HG03025 (cell line): ENCODE results near the gene DLG4.
"Not testable (repeated sequence)": the region's sequence is repeated elsewhere in the genome, so short reads cannot be mapped to it uniquely, and the experiment has no call there.

Source experiments
- ATAC-seq: cut with Tn5 transposase; IDR thresholded peaks from one replicate; pipeline ENCODE4 v1.9.1; 2021; ENCODE audit warnings: mild to moderate bottlenecking, moderate library complexity; ENCODE audit not compliant: unreplicated experiment, low FRiP score

Gene DLG4

DNA sequence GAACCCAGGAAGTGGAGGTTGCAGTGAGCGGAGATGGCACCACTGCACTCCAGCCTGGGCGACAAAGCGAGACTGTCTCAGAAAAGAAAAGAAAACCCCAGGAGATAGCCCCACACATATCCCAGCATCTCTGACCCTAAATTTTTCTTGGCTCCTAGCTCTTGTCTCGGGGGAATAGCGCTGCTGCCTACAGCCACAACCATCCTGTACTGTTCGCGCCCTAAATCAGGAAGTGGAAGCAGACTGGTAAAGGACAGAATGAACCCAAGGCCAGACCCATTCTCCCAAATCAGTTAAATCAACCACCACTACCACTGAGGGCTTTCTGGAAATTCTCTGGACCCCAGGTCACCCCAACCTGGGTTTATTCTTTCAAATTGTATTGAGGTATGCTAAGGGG, 30.2 kb upstream of the DLG4 start:
- ATAC-seq = no peak

DNA sequence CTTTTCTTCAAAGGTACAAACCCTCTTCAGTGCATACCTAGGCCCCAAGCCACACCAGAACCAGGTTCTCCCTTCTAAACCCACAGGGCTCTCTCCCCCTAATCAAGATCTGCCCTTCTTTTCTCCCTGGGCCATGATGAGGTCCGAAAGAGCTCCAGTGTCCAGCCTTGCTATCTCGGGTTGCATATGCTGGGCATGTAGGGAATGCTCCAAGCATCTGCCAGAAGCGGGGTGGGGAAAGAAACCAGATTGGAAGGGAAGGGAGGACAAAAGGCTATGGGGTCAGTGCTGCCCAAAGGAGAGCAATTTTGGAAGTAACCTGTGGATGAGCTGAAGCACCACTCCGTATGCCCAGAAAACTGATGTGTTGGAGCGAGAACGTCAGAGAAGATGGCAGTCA, 29.6 kb upstream of the DLG4 start:
- ATAC-seq = no peak

DNA sequence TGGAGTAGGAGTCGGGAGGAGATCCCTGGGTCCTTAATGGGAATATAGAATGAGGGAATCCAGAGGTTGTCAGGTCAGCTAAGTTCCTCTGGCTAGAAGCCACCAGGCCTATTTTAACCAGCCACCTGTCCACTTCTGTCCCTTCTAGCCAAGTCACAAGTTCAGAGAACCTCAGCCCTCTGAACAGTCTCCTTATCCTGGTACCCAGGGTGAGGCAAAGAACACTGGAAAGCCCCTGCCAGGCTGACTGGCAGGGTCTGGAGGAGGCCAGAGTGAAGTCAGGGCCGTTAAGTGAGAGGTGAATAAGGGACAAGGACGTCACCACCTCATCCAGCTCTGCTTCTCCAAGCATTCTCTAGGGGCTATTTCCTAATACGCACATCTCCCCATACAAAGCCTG, 29.2 kb upstream of the DLG4 start:
- no peak for ATAC-seq

DNA sequence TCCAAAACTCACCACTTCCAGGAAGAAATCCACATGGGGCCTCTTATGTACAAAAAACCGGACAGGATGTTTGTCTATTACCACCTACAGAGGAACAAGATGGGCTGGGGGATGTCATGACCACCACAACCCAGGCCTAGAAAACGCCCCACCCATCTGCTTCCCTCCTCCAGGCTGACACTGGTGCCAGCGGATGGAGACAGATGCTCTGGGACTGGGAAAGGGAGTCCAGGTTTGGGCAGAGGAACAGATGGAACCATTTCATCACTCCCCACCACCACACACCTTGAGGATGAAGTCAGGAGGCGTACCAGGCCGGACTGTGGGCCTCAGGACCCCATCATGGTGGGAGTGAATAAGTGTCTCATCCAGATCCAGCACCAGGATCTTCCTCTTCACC, 27.1 kb upstream of the DLG4 start:
- no peak for ATAC-seq

DNA sequence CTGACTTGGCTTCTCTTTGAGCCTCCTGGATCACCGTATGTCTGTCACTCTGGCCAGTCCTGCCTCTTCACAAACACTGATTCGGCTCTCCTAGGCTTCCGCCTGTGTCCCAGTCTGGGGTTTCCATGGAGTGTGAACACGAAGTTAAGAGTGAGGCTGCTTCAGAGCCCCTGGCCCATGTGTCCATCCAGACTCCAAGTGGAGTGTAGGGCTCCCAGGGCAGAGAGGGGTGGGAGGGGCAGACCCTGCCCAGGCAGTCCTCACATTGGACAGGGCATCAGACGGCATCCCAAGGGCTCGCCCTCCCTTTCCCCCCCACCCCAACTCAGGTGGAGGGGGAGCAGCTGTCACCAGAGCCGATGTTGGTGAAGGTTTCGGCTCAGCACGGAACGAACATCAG, 24.2 kb upstream of the DLG4 start:
- ATAC-seq = not testable (repeated sequence)

DNA sequence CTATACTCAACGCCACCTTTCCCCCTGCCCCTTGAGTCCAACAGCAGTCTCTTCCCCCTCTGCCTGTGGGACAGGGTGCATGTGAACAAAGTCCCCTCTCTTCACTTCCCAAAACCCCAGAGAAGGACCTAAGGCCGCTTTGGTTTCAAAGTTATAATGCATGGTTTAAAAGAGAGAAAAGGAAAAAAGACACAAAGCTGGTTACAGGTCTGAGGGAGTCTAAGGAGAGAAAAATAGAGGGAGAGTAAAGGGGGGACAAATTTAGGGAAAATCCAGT, 23.8 kb upstream of the DLG4 start:
- ATAC-seq = no peak

DNA sequence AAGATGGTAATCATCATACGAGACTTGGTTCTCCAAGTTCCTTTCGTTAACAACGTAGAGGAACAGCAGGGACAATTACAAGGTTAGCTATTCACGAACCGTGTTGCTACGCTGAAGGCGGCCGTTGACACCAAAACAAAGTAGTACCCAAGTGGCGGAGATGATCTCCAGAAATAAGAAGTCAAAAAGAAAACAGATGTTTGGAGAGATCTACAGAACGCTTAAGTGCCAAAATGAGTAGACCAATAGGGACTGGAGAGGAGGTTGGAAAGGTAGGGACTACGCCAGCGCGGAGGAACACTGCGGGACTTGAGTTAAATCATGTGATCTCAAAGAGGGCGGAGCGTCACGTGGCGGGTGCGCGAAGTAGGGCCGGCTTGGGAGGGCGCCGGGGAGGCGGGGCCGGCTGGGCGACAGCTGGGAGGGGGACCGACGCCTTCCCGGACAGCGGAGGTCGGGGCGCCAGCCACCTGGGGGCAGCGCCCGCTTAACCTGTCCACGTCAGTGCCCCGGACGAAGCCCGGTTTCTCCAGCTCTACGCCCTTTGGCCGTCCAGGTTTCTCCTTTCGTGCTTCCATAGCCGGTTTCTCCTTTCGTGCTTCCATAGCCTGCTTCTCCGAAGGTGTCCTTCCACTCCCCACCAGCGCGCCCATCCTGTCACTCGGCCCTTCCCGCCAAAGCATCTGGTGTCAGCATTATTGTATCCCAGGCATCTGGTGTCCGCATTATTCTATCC, 23.2 kb upstream of the DLG4 start:
- ATAC-seq = peak; percentile 40

DNA sequence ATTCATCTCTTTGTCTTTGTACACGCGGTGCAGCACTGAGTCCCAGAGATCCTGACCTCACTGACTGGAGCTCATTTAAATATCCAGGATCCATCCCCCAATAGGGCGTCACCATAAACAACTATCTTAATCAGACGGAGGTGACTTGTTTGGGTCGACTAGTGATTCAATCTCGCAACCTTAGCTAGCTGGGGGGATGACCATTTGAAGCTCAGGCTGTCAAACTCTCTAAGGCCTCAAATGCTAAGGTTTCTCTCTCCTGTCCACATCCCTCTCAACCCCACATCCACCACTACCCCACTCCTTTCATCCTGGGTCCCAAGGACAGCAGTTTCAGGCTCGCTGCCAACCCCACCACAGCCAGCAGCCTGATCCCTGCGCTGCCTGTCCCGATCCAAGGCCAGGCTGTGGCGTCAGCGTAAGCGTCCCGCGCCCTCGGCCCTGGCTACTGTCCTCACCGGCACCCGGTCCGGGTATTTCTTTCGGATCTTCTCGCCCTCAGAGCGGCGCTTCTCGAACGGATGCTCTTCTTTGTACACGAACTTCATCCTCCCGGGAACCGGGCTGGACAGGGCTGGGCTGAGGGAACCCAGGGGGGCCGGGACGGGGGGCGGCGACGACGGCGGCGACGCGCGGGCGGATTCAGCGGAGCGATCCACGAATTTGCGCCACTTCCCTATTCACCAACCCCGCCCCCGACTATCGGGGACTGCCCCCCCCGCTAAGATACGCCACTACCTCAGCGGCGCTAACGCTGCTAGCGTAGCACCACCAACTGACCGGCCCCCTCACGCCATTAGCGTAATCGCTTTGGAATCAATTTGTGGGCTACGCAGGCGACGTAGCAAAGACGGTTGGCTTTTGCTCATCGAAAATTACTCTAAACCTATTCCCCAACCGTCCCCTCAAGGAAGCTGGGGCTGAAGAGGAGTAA, 22.4 kb upstream of the DLG4 start, which contains the start of gene GABARAP:
Gene GABARAP, minus strand, starts transcription at position 667 of the 934 bp plus-strand sequence. Its CDS starts 119 bp downstream, at position 548.
- peak; percentile 27 for ATAC-seq

DNA sequence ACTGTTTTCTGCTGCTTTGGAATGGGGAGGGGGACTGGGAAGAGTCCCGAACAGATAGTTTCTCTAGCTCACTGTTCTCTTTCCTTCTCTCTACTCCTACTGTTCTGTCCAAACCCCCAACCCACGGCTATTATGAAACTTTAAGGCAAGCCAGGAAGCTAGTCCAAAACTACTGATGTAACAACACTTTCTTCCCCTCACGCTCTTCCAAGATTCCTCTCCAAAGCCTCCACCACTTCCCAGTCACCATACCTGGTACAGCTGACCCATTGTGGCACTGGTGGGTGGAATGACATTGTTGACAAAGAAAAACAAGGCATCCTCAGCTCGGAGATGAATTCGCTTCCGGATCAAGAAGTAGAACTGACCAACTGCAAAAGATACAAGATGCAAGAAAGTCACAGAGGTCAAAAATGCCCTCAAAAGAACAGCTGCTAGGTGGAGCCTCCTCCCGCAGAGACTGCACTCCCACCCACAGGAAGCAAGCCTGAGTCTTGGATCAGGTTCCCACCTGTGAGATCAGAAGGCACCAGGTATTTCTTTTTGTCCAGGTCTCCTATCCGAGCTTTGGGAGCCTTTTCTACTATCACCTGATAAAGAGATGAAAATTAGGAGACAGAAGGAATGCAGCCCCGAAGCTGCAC, 21.6 kb upstream of the DLG4 start:
- ATAC-seq = no peak

DNA sequence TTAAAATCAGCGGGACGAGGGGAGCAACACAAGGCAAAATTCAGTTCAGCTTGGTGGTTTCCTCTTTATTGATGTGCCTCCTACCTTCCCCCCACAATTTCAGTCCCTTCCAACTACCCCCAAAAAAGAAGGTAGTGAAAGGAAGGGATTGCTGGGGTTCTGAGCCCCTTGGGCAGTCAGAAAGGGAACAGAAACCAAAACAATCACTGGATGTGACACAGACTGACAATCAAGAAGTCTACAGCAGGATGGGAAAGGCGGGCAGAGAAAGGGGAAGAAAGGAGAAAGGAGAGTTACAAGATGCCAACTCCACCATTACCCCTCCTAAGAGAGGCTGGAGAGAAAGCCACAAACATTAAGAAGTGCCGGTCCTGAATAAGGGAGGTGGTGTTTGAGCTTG, 20.7 kb upstream of the DLG4 start:
- no peak for ATAC-seq

DNA sequence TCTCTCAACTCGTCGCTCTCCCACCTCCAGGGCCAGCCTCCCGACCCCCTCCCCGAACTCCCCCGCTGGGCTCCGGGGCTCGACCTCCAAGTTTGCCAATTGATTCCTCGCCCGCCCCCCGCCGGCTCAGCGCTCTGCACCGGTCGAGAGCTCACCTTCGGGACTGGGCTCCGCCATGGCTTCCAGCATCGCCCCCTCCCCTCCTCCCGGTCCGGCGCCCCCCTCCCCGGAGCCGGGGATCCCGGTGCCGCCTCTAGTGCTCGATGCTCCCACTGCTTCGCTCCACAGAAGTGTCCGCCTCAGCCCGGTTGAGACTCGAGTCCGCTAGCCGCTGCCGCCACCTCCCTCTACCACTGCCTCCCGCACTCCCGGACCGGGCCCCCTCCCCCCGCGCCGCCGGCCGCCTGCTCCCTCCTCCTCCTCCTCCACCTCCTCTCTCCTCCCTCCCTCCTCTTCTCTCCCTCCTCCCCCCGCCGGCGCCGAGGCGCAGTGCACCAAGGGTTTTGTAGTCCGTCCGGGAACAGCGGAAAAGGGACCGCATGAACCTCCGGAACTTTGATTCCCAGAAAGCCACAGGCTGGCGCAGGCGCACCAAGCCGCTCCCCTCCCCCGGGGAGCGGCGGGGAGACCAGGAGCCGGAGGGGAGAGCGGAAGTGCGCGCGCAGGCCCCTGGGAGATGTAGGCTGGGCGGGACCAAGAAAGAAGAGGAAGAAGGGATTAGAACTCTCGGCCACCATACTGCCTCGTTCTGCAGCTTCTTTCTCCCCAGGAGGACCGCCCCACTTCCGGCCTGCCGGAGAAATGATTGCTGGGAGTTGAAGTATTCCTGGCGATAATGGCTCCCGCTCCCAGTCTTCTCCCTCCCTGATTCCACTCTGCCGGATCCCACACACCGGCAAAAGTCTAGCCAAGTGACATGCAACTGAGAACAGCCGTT, 19.7 kb upstream of the DLG4 start, which contains the start of gene PHF23:
Gene PHF23, minus strand, starts transcription at position 367 of the 937 bp plus-strand sequence. Its CDS starts 178 bp downstream, at position 189.
- ATAC-seq = peak; percentile 50

DNA sequence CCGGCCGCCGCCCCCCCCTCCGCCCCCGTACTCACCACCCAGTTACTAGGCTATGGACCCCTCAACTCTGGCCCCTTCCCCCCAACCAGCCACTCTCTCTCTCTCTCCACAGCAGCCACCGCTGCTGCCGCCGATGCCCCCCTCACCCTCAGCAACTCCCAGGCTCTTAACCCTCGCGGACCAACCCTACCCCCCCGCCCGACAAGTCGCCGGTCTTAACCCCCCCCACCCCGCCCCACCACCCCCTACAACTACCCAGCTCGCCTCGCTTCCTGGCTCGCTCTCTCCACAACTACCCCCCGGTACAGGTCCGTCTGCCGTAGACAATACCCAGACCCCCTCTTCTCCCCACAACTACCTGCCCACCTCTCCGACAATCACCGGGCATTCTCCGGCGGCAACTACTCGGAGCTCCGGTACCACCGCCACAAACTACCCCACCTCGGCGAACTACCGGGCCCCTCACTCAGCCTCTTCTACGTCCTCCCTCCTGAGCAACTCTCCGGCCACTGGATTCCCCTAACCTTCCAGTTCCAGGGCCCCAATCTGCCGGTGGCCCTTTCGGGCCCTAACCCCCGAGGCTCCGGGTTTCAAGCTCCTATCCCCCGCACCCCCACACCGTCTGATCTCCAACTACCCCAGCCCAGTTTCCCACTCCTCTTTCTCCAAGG, 18.9 kb upstream of the DLG4 start:
- ATAC-seq = no peak

DNA sequence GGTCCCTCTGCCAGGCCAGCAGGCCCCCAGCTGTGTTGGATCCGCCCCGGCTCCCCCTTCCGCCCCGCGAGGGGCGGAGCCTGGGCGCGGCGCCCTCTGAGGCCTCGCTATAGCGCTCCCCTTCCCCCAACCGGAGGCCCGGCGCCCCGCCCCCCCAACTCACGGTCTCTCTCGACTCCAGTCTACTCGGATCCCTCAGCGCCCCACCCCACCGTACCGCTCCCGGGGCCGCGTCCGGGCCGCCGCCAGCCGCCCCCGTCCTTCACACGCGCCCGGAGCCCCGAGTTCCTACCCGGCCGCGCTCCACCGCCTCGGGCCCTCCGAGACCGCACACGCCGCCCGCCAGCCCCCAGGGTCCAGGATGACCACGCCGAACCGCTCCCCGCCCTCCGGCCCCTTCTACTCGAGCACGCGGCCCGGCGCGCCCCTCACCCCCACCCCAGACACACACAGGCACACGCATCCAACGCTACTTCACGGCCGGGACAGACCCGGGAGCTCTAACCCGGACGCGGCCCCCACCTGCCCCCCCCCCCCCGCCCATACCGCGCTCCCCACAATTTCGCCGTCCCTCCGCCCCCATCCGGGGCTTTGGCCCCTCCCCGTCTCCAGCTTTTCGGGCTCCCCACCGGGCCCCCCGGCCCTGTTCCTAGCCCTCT, 18.3 kb upstream of the DLG4 start:
- no peak for ATAC-seq

DNA sequence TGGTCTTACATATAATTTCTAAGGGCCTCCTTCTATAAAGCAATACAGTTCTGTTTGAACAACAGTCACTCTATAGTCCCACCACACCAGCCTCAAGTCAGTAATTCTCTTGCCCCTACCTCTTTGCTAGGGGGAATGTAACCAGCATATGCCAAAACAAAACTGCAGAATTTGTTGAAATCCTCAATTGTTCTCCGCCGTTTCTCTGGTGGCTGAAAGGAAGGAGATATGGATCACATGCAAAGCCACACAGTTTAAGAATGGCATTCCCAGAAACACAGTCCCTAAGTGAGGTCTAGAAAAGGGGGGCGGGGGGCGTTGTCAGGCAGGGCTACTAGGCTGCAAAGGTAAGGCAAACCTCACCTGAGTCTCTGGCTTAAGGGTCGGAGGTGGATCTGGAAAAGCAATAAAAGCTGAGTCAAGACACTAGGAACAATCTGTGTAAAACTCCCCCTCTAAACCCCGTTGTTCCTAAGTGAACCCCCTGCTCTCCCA, 17.7 kb upstream of the DLG4 start:
- ATAC-seq = no peak

DNA sequence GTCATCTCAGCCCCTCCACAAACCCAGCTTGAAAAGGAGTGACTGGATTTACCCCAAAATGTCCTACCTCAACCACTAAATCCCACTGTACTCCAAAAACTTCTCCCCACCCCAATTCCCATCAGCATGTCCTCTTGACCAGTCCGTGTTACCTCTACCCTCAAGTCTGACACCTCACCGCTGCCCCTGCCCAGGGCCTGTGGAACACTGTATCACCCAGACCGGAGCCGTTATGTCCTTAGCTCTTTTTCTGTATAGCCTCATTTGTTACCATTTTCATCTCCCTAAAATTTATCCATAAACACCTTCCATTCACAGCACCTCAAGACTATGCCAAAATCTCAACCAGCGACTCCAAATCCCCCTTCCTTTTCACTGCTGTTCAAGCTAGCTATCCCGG, 17.2 kb upstream of the DLG4 start:
- no peak for ATAC-seq

DNA sequence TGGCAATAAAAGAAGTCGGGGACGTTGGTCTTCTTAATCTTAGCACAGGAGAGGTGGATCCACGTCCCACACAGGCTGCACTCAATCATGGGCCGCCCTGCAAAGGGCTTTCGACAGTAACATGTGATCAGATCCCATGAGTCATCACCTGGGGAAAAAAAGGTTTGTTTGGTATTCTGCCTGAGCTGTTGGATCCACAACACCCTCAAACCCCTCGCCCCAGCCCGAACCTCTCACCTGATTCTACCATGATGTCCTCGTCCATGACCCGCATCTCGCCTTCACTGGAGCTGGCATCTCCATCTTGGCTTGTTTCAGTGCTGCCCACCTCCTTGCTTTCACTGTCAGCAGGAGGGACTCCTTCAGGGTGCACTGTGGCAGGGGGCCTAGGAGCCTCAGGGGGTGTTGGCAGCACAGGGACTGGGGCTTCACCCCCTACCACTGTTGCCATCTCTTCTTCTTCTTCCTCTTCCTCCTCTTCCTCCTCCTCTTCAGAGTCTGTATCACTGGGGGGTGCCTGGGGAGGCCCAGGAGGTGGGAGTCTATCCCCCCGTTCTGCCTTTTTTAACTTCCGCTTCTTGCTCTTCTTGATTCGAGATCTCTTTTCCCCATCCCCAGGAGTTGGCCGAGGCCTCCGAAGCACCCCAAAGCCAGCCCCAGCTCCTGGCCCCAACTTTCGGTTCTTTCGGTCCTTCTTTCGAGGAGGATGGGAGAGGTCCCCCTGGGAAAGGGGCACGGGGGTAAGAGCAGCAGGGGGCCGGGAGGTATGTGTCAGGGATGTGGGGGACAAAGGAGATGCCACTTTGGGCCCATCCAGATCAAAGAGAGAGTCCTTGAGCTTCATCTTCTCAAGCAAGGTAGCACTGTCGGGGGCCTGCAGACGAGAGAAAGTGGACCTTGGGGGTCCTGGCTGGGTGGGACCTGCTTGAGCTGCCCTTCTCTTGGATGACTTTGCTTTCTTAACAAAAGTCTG, 16.3 kb upstream of the DLG4 start:
- ATAC-seq = no peak

DNA sequence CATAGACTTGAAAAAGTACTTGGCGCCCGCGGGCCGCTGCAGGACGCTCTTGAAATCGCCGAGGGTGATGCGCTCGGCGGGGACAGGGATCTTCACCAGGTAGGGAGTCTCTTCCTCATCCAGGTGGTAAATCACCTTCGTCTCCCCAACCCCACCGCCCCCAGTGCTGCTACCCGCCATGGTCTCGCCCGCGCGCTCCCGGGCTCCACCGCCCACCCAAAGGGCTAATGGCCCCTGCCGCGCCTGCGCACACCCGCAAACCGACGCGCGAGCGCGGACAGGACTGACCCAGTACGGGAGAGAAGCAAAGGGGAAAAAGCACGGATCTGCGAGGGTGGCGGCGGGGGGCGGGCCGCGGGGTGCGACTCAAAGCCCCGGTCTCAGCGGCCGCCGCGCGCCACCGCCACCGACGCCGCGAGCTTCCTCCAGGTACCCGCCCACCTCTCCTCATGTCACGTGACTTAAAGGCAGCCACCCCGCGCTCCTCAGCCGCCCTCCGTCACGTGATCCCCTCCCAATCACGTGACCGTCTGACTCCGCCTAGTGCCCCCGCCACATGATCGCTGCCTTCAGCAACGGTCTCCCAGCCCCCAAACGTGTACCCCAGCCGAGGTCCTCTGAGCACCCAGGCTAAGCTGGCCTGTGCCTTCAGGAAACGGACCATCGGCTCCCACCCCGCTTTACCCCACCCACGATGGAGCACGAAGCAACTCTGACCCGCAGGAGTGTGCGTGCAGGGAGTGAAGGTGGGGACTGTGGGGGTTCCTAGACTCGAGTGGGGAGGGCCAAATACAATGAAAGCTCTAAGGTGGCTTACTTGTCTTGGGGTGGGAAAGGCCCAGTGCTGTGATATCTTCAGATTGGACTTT, 14.7 kb upstream of the DLG4 start, which contains the start of gene DVL2:
Gene DVL2, minus strand, starts transcription at position 435 of the 869 bp plus-strand sequence. Its CDS starts 255 bp downstream, at position 180.
- ATAC-seq = peak; percentile 42
